GM19238 (cell line): ENCODE measurements around the gene TRIP11.

Experiments used
- DNase-seq: peaks from one replicate; pipeline ENCODE4 v3.0.0; 2011; ENCODE audit warnings: low spot score; ENCODE audit not compliant: insufficient read length

Gene TRIP11

DNA sequence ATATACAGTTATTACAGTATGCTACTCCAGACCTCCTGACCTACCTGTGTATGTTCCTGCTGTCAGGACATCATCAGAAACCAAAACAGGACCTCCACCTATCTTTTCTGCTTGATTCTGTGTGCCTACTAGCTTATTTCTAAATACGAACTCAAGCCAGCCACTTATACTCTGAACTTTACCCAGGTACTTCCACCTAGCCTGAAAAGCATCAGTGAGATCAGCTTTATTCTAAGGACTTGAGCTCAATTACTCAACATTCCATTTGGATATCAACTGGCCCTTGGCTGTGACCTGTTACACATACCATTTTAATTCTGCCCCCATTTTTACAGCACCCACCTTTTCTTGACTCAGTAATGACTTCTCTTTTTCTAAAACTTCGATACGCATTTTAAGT lies 29.2 kb downstream of the TRIP11 start:
- DNase-seq: no peak

DNA sequence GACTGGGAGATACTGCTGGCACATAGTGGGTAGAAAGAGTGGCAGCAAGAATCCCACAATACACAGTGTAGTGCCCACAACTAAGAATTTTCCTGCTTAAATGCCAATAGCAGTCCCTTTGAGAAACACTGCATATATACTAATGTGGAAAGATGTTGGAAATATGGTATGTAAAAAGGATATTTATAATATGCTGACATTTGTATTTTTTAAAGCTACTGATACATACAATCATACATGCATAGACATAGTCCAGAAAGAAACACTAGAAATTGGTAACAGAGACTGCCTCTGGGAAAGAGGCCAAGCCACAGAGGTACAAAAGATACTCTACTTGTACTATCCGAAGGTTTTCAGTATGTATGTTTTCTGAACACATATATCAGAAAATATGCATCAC lies 30.3 kb downstream of the TRIP11 start:
- no peak for DNase-seq

DNA sequence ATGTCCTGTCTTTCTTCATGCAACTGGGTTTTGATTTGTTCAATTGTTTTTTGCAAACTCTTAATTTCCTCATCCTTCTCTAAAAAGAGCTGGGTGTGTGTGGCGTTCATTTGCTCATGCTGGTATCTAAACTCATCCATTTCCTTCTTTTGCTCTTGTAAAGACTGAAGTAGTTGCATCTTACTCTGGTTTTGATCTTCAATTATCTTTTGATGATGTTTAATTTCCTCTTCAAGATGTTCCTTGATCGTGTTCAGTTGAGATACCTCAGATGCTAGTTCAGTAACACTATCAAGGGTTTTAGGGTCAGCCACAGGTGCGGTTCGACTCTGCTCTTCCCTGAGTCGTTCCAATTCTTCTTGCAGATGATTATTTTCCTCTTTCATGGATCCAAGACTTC lies 34.8 kb downstream of the TRIP11 start:
- DNase-seq: no peak

DNA sequence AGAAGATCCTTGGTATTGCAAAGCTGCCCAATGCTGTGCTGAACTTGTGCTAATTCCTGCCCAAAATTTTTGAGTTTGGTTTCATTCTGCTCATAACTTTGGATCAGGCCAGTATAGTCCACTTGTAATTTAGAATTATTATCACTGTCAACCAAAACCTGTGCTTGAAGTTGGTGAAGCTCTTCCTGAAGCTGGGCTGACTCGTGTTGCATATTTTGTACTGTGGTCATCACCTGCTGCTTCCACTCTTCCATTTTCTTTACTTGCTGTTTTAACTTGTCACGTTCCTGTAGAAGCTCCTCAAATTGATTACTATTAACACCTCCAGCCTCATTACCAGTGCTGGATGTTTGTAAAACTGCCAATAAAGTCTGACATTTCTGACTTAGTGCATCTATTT lies 35.8 kb downstream of the TRIP11 start:
- no peak for DNase-seq

DNA sequence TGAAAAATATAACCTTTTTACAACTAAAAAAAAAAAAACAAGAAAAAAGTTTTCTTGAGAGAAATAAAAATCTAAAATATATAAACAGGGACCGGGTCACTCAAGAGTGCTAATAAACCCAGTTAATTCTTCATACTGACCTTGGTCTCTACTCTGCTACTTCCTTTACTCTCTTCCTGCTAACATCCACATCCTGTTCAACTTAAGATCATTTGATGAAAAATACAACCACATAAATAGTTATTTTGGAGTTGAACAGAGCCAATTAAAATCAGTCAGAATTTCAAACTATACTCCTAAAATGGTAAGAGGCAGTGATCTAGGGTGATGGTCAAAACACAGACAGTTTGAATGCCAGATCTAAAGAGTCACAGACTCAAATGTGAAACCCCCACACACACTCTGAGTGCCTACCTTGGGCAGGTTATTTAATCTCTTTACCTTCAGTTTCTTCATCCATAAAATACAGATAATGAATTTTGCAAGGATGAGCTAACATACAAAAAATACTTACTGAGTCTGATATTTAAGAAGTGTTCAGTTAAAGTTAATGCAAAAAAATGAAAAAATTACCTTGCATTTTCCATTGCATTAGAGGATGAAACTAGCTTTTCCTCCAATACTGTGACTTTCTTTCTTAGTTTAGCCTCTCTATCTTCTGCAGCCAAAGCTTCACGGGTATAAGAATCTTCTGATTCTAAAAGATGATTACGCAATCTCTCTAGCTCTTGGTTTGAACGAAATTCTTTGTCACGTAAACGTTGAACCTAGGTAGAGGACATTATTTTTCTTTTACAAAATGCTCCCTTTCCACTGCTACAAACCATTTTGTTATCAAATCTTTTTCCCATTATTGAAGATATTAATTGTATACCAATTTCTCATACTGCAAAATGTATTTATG lies 40.9 kb downstream of the TRIP11 start:
- DNase-seq: no peak

DNA sequence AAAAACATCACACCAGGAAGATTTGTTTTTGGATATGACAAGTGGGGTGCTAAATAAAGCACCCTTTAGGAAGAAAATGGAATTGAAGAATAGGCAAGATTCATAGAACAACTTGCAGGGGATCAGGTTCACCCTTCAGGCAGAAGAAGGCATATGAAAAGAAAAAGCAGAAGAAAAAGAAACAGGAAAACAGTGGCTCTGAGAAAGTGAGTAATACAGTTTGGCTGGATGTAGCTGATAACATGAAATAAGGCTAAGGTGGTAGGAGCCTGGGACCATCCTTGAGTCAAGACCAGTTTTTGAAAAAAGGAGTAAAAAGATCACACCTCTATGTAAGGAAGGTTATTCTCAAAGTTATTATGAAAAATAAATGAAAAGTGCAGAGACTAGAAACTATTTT lies 42.4 kb downstream of the TRIP11 start:
- DNase-seq: no peak

DNA sequence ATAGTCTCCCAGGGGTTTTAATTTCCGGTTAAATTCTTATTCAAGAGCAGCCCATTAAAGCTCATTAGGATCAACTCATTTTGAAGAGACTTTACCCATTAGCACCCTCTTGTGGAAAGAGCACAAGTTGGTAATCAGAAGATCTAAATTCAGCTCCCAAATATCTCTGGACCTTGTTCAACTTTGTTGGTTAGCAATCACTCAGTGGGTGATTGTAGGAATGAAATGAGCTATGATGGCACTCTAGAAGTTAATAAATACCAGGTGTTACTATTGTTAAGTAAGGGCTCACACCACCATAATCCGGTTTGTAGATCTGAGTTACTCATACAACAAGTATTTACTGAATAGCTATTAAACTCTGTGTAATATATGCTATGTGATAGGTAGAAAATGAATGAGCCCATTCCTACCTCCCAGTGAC lies 42.9 kb downstream of the TRIP11 start:
- no peak for DNase-seq

DNA sequence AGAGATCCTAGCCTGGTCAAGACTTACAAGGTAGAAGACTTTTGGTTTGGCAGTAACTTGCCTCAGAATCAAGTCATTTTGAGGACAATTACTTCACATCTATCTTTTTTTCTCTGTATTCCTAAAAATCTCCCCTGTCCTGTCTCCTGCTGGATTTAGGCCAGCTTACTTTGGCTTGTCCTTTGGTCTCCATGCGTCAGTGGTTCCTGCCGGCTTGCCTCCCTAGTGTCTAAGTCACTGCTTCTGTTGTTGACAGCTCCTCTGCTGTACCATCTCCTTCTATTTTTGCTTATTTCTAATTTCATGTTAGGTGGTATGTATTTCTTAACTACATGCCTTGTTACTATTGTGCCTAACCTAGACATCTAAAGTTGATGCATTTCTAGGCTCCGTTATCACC lies 52.7 kb downstream of the TRIP11 start:
- DNase-seq: no peak

DNA sequence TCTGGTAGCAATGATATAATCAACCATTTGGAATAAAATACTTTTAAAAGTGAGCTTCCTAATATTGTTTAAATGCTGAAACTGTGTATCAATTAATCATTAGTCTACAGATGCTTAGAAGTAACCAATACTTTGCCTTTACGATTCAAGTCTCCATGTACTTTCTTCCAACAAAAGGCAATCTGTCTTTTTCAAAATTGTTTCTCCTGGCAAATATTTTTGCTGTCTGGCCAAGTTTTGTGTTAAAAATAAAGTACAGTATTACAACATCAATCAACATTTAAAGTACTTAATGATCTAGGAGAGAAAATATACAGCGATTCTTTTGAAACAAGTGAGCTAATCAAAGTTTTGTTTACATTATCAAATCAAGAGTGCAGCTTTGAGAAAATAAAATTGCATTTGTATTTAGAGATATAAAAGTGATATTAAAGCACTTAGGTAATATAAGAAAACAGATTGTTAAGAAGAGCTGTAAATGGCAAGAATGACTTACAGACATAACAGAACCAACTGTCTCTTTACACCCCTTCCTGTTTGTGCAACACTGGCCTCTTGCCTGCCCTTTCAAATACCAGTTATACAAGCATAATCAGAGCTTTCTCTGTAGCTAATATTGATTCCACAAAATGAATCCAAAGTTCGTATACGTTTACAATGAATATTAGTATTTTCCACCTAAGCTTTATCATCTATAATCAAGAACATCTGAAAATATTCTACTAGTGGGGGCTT lies 54.2 kb downstream of the TRIP11 start:
- DNase-seq: no peak

DNA sequence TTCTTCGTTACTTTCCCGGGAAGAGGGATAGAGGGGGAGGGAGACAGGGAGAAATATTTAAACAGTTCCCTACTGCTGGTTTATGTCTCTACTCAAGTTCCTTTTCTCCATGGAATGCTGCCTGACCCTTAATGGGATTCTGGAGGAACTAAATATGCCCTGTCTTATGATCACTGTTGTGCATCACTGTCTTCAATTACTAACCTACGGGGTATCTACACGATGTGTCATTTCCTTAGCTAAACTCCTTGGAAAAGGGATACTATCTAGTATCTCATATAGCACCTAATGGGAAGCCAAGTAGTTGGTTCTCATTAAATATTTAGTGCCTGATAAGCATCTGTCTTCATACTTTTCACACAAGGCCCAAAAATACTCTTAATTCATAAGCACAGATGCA lies 54.9 kb downstream of the TRIP11 start:
- DNase-seq: no peak

DNA sequence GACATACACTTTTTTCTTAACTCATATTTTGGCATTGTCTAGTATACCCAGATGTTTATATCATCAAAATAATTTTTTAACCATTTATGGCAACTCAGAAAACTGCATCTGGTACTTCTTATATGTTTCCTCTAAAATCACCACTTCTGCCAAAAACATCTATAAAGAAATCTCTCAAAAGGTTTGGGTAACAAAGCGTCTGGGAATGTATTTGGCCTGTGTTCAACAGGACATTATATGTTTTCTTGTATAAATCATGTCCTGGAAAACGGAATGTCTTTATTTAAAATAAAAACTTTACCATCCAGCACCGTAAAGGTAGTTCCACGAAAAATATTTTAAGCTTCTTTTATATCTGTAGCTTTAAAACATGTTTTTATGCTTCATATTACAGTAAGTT lies 56.3 kb downstream of the TRIP11 start:
- DNase-seq: no peak

DNA sequence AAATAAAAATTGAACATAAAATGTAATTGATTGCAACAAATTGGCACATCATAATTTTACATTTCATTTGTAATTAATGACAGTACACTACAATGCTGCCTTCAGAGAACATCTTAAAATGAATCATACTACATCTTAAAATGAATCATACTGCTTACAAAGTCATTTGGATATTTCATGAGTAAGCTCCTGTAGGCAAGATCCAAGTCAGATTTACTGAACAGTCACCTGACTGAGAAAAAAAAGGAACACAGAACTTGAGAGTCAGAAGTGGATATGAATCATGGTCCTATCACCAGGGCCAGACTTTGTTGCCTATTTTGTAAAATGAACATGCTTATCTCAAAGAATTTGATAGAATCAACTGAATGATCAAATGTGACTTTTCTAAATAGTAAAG lies 59.7 kb downstream of the TRIP11 start:
- peak; percentile 8 for DNase-seq

DNA sequence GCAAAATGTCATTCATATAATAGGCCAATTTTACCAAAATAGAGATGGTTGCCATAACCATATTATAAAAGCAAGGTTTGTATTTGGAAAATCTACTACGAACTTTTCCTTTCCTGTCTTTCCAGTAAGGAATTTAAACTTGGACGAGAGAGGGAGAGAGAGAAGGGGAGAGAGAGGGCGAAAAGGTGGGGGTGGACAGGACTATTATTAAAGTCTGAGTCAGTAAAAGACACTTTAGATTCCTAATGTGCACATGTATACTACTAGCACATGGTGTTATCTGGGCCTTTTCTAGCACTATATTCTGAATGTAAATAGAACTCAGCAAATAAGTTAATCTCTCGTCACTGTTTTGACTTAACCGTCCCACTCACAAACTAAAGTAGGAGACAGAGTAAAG lies 62.0 kb downstream of the TRIP11 start:
- no peak for DNase-seq

DNA sequence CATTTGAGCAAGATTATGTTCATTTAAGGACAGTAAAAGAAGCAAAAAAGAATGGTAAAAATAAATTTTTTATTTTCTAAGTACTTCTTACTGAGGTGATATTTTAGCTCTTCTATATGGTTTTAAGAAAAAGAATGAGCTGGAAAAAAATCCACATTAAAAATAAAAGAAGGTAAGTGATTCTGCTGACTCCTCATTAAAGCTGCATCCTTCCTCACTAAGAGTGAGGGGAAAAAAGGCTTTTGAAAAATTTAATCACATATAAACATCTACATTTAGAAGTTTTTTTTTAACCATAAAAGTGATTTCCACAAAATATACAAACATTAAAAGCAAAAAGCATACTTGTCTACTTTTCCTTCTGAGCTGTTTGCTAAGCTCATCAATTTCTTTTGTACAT lies 64.1 kb downstream of the TRIP11 start:
- DNase-seq: no peak

DNA sequence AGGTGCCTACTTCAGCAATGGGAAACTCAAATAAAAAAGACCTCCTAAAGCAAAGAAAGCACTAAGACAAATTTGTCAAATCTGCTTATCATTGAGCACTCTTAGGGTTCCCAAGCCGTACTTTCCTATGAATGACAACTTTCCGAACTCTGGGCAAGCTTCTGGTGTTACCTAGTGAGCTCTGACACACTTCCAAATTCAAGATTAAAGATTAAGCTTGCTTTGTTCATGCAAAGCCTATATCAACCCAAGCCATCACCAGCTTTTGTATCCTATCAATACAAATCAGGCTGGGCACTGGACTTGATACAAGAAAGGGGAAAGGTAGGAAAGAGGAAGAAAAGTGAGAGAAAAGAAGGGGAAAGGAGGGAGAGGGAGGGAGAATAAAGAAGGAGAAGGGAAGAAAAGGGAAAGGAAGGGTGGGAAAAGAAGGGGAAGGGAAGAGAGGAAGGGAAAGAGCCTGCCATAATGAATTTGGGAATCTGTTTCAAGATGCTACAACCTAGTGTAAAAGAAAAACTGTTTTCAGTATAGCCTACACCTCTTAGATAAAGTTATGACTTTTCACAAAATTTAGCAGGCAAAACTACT lies 68.6 kb downstream of the TRIP11 start:
- DNase-seq: no peak

DNA sequence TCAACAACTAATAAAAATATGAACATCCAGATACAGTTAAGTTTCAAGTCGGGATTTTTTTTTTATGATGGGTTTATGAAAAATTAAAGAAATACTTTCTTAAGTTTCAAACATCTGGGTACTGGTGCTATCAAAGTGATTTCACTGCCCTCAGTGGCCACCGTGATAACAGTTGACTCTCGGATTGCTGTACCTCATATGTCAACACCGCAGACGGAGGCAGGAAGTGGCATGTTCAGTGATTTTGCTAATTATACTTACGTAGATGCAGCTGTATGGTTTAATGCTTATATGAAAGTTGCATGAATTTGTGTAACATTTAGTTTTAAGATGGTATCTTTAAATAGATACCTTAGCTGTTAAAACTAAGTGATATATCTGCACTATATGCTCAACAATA lies 71.6 kb downstream of the TRIP11 start:
- DNase-seq: no peak

DNA sequence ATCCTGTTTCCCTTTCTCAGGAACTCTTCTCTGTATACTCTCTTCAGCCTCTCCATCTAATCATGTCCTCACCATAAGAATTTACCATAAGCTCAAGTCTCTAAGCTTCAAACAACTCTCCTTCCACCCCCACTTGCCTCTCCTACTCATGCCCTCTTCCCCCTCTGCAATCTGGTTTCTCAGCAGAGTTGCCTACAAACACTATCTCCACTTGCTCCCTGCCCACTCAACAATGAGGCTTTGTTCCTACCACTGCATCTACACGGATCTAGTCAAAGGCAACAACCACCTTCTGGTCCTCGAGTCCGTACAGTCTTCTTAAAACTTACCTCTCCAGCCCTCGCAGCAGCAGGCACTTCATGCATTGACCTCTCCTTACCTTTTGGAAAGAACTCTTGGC lies 75.1 kb downstream of the TRIP11 start:
- DNase-seq: no peak

DNA sequence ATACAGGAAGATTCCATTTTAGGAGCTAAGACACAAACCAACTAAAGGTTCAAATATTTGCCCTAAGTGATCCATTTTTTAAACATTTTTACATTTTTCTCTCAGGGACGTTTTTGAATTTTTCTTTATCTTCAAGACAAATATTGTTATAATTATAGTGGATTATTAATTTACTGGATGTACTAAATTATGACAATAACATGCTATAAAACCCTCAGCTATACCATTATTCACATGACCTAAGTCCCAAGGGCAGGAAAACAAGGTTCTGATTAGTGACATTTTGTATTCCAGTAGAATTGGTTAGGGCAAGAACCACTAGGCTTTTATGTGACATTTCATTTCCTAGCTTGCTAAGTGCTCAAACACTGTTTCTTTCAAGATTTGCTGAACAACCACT lies 75.8 kb downstream of the TRIP11 start:
- DNase-seq: no peak

DNA sequence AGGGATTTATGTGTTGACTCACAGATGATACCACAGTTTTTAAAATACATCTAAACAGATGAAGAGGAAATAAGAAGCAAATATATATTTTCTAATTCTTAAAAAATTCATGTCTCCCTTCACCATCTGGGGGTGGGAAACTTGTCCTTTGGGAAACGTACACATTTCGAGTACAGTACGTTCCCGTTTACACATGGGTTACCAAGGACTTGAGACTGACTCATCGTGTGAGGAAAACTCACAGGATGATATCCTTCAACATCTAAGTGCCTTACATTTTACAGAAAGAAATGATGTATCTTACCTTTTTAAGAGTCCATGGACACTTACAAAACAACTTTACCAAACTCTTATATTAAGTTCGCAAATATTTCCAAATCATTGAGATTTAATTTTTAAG lies 76.4 kb downstream of the TRIP11 start:
- no peak for DNase-seq

DNA sequence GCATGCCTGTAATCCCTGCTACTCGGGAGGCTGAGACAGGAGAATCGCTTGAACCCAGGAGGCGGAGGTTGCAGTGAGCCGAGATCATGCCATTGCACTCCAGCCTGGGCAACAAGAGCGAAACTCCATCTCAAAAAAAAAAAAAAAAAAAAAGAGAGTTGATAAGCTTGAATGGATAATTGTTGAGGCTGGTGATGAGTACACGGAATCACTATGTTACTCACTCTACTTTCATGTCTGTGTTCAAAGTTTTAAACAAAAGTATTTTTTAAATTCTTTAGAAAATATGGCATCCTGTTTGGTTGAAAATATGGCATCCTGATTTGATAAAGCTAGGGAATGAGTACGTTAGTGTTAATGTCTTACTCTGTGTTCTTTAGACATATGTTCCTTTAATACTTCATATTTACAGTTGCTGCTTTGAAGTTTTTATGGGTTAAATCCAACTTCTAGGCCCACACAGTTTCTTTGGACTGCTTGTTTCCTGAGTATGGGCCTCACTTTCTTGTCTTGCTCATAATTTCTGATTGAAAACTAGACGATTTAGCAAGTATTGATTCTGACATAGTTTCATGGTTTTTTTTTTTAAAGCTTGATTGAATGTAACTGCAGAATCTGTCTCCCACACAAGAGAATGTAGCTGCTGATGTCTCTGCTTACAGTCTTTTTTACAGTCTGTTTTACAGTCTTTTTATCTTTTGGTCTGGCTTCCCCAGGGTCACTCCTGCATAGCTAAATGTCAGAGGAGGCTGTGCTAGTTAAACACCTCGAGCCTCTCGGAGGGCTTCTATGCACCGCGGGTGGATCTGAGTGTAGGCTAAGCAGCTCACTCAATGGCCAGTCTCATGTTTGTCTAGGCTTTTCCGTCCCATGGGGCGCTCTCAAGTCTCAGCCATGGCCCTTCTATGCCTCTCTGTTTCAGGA lies 78.3 kb downstream of the TRIP11 start:
- no peak for DNase-seq

DNA sequence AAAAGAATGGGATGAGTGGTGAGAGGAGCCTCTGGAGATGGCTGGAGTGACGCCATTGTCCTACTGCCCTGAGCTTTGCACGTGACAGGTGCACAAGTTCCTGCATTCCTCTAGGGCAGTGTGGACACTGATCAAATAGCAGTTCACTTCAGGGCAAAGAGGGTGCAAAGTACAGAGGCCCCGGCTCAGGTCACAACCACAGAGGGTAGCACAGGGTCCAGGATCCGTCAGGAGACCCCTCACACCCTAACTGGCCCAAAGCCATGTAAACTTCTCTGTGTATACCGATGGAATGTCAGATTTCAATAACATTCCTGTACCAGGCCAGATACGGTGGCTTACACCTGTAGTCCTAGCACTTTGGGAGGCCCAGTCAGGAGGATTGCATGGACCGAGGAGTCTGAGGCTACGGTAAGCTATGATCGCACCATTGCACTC lies 82.0 kb downstream of the TRIP11 start:
- no peak for DNase-seq
